ENCODE results near the gene PSMD9. TPM values are rescaled to one million over a fixed set of nuclear protein-coding genes. Genes with fewer than 3 reads are reported as not detected.

PSMD9 gene
- total RNA-seq, 4 donors from 2014 or later: 31.1 to 92.7 (median 61.1) TPM

- no peak for TF ChIP-seq CTCF (IDR thresholded peaks at IDR 0.05; ENCODE audit: low read depth)
These were observed 510 bp upstream of the PSMD9 start for GRCh38 chr12:121888083-121888477.

GRCh38 chr12:121889274-121889624 lies 659 bp downstream of the PSMD9 start:
- TF ChIP-seq CTCF (IDR thresholded peaks at IDR 0.05; ENCODE audit: low read depth): no peak

DNA sequence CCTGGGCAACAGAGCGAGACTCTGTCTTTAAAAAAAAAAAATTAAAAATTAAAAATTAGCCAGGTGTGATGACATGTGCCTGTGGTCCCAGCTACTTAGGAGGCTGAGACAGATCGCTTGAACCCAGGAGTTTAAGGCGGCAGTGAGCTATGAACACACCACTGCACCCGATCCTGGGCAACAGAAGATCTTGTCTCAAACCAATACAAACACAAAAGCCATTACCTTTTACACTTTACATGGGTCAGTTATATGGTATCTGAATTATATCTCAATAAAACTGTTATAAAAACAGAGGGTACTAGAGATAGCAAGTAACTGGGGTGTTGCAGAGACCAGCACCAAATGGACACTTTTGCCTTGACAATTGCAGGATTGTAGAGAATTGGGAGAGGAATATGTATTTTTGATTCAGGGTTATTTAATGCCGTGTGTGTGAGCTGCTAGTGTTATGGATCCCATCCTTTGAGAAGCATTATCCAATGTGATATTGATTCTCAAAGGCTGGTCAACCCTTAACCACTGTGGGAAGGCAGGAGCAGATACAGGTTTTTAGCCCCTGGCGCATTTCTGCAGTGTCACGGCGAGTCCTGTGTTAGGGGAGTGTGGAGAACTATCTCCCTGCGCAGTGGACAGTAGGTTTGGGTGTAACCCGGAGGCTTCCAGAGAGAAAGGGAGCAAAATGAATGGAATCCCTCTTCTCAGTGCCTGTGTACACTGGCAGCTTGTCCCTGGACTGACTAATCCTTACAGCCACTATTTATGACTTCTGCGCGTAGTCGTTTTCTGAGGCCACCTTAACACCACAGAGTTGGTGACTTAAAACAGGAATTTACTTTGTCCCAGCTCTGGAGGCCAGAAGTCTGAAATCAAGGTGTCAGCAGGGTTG lies 4.3 kb downstream of the PSMD9 start:
- TF ChIP-seq CTCF (IDR thresholded peaks at IDR 0.05; ENCODE audit: low read depth): no peak

DNA sequence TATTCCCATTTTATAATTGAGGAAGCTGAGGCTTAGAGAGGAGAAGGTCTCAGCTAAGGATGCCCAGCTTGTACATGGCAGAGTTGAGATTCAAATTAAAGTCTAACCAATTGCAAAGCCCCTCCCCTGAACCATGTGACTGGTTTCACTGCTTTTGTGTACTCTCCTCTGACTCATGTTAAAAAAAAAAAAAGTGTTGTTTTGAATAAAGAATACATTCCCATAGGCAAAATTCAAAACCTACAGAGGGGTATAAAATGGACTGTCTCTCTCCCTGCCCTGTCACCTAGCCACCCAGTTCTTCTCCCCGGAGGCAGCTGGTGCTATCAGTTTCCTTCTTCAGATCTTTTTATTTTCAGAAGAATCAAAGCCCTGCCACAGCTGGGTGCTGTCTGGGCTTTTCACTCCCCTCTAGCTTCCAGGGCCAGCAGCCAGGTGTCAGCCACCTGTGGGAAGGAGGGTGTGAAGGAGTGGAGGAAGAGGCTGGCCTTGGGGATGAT lies 5.4 kb downstream of the PSMD9 start:
- no peak for TF ChIP-seq CTCF (IDR thresholded peaks at IDR 0.05; ENCODE audit: low read depth)

GRCh38 chr12:121894633-121895032 lies 6.0 kb downstream of the PSMD9 start:
- no peak for TF ChIP-seq CTCF (IDR thresholded peaks at IDR 0.05; ENCODE audit: low read depth)

DNA sequence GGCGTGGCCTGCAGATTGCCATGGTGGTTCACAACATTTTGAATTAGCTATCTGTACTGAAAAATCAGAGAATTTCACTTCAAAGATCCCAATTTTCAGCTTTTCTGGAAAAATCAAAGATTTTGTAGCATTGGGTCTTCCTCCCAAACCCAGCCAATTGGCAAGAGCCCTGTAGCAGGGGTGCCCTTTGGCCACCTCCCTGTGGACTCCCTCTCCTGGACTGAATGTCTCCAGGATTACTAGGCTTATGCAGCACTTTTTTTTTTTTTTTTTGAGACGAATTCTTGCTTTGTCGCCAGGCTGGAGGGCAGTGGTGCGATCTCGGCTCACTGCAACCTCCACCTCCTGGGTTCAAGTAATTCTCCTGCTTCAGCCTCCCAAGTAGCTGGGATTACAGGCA lies 9.7 kb downstream of the PSMD9 start:
- no peak for TF ChIP-seq CTCF (IDR thresholded peaks at IDR 0.05; ENCODE audit: low read depth)

GRCh38 chr12:121899590-121899989 lies 11.0 kb downstream of the PSMD9 start:
- TF ChIP-seq CTCF (IDR thresholded peaks at IDR 0.05; ENCODE audit: low read depth): no peak
